Stimulated activated CD4-positive, alpha-beta T cell treated with anti-CD3 and anti-CD28 coated beads, Interleukin-15, amount 100 ng/mL, for 24 hours (primary cell): Measurements from ENCODE around the gene CYLD.

ENCODE experiments used
- DNase-seq: peaks from one replicate; pipeline ENCODE4 v3.0.0-alpha.2; 2020

The CYLD gene

DNA sequence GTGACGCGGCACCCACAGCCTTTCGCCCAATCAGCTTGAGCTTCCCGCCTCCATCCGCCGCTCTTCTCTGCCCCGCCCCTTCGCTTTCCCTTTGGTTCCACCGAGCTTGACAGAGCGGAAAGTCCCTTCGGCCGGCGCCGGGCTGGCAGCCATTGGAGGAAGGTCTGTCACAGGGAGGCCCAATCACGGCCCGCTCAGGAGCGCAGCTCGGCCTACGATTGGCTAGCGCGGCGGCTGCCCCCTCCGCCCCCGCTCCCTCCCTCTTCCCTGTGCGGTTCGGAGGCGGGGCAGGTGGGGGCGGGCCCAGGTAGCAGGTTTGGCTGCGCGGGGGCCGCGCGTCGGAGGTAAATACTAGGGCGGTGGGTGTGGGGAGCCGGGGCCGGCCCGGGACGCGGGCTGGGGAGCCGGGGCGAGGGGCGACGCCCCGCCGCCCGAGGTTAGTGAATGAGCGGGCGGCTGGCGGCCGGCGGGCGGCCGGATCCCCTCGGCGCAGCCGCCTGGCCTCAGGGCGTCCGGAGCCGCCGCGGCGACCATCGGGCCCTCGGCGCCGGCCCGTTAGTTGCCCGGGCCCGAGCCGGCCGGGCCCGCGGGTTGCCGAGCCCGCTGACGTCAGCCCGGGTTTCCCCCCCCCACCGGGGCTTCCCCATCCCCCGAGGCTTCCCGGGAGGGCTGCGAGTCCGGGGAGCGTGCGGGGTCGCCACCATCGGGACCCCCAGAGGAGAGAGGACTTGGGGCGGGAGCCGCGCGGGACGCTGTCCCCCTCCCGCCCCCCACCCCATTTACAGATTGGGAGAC lies at the start of gene CYLD:
CYLD (plus strand) TSS at position 306 of the 795 bp plus-strand sequence. CDS start 7,613 bp downstream, outside the sequence.
- peak; percentile 100 for DNase-seq

DNA sequence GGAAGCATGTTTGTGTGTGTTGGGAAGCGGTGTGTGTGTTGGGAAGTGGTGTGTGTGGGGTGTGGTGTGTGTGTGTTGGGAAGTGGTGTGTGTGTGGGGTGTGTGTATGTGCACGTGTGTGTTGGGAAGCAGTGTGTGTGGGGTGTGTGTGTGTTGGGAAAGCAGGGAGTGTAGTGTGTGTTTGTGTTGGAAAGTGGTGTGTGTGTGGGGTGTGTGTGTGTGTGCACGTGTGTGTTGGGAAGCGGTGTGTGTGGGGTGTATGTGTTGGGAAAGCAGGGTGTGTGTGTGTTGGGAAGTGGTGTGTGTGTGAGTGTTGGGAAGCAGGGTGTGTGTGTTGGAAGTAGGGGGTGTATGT lies 49.3 kb upstream of the CYLD start:
- DNase-seq, result no peak

DNA sequence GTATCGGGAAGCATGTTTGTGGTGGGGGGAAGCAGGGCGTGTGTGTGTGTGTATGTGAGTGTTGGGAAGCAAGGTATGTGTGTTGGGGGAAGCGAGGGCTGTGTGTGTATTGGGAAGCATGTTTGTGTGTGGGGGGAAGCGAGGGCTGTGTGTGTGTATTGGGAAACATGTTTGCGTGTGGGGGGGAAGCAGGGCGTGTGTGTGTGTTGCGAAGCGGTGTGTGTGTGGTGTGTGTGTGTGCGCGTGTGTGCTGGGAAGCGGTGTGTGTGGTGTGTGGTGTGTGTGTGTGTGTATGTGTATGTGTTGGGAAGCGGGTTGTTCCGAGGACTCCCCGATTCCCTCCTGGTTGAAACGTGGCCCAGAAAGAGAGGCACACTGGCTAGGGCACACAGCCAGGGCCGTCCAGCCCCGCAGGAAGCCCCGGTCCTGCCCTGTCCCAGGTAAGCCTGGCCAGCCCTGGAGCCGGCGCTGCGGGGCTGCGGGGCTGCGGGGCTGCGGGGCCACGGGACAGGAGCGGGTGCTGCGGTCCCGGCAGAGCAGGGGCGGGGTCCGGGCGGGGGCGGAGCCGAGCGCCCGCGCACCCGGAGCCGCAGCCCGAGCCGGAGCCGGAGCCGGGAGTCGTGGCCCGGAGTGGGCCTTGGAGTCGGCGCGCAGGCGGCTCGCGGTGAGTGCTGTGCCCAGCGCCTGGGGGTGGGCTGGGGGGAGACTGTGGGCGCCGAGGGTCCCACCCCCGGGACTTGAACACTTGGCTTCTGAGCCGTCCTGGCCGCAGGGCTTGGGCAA lies 48.7 kb upstream of the CYLD start, which contains the start of gene NOD2:
NOD2 (plus strand) TSS at position 608 of the 783 bp plus-strand sequence. CDS start 5,890 bp downstream, outside the sequence.
- peak; percentile 59 for DNase-seq

DNA sequence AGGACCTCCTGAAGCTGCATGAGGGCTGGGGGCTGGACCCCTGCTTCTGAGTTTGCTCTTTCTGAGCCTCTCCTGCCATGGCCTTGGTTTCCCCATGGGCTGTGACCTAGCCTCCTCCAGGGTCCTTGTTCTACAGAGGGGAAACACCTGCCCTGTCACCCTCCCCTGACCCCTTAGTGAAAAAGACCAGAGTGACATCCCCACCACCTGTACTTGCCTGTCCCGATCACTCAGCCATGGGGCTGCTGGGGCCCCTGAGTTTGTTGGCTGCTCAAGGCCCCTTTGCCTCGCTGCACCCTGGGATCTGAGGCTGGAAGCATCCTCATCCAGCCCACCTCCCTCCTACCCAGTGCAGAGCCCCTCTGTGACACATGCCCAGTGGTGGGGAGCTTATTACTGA lies 47.7 kb upstream of the CYLD start:
- no peak for DNase-seq

DNA sequence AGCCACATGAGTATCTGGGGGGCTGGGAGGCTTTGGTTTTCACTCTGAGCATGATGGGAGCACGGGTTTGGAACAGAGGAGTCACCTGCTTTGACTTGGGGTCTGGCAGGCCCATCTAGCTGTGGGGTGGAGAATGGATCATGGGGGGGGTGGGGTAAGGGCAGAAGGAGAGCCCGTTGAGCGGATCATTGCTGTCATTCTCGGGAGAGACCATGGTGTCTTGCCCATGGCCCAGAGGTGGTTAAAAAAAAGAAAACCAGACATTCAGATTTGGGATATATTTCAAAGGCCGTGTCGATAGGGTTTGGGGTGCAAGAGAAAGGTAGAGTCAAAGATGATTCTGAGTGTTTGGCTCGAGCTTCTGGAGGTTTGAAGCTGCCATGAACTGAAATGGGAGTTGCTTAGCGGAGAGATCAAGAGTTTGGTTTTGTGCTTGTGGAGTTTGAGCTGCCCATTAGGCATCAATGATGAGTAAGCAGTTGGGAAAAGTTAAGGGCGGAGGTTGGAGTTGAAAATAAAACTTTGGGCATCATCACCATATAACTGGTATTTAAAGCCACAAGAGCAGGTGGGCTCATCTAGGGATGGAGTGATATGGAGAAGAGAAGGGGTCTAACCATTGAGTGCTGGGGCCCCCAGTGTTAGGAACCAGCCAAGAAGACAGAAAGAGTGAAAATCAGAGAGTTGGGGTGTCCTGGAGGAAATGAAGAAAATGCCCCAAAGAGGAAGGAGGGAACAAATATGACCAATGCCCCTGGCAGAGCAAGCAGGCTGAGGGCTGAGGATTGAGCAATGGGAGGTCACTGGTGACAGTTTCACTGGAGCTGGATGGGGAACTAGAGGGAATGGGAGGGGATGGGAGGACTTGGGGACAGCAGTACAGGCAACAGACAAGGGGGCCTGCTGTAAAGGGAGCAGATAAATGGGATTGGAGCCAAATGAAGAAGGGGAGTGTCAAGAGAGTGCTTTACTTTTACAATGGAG lies 46.6 kb upstream of the CYLD start:
- no peak for DNase-seq

DNA sequence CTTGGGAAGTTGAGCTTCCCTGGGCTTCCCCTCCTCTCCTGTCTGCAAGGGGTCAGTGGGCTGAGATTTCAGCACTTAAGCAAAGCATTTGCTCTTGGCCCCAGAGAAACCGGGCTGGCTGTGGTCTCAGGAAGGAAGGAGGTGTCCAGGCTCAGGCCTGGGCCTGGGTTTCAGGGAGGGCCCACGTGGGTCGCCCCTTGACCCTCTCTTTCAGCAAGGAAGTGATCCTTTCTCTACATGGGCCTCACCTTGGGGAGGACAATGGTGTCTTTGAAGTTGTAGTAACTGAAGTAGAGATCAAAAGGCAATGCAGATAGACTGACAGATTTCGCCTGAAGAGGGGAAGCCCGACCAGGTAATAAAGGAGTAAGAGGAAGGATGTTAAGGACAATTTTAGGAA lies 45.8 kb upstream of the CYLD start:
- no peak for DNase-seq

DNA sequence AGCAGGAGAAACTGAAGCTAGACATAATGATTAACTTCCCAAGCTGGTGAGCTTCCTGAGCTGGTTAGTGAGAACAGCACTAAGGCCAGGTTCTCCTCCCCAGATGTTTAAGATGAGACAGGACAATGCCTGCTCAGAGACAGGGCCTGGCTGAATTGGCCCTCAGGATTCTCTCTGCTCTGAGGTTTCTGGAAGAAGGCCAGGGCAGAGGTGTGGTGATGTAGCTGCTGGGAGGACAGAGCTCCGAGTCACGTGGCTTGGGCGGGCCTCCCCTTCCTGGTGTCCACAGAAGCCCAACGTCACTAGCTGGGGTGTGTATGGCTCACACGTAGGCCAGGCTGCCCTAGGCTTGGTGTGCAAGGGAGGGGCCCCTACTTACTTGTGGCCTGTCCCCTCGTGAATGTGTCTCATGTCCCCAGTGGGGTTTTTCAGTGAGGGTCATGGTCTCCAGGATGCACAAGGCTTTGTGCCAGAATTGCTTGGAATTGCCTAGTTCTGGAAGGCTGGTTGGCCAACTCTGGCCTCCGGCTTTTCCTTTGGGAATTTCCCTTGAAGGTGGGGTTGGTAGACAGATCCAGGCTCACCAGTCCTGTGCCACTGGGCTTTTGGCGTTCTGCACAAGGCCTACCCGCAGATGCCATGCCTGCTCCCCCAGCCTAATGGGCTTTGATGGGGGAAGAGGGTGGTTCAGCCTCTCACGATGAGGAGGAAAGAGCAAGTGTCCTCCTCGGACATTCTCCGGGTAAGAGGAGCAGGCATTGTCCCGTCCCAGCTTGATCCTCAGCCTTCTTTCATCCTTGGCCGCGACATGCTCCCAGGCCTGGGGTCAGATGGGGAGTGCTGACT lies 45.1 kb upstream of the CYLD start:
- DNase-seq, result peak; percentile 79

DNA sequence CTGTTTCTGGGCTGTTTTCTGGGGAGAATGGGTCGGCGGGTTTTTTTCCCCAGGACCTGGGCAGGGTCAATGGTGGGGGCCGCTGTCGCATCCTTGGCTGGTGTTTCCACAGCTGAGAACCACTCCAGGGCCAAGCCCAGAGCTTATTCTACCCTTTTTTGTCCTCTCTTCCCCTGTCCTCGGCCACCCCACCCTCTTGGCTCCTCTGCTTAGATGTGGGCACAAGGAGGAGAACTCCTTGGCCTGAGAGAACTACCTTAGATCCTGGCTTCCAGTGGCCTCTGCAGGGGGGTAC lies 44.5 kb upstream of the CYLD start:
- no peak for DNase-seq

DNA sequence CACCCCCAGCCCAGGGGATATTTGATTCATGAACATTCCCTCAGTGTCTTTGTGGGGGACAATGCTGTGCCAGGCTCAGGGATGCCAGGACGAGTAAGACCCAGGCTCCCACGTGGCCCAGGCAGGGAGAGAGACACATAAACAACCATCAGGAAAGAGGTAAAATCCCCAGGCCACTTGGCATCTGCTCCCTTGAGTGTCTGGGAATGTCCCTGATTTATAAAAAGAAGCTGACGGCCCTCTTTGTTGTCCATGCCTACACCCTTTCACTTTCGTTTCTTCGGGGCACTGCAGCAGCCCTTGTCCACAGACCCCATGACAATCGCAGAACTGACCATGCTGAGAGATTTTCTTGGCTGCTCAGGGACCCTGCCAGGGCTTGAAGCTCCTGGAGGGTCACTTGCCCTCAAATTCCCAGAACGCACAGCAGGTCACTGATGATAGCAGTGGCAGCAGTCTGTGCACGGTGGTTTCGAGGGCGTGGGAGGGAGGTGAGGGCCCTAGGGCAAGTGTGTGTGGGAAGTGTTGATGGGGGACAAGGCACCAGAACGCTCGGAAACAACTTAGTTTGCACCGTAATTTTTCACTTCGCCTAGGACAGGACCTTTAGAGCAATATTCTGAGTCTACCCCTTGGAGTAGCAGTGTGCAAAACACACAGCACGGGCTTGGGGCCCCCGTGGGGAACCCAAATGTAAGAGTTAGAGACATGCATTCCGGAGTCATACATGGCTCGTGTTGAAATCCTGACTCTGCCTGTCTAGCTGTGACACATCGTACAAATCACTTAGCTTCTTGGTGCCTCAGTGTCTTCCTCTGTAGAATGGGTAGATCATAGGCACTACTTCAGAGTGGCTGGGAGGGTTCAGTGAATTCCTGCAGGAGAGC lies 43.8 kb upstream of the CYLD start:
- peak; percentile 79 for DNase-seq

DNA sequence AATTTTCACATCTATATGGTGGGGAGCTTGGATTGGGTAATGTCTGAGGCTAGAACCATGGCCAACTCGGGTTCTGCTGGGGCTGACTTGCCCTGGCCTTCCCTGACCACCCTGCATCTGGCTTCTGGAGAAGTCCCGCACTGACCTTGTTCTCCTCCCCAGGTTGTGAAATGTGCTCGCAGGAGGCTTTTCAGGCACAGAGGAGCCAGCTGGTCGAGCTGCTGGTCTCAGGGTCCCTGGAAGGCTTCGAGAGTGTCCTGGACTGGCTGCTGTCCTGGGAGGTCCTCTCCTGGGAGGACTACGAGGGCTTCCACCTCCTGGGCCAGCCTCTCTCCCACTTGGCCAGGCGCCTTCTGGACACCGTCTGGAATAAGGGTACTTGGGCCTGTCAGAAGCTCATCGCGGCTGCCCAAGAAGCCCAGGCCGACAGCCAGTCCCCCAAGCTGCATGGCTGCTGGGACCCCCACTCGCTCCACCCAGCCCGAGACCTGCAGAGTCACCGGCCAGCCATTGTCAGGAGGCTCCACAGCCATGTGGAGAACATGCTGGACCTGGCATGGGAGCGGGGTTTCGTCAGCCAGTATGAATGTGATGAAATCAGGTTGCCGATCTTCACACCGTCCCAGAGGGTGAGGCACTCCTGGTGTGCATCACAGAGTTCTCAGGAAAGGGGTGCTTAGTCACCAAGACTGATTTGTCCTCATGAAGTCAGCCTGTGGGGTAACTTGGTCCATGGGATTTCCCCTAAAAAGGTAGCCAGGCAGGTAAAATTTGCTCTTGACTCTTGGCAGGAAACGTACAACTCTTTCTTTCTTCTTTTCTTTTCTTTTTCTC lies 42.3 kb upstream of the CYLD start:
- DNase-seq, result peak; percentile 84

DNA sequence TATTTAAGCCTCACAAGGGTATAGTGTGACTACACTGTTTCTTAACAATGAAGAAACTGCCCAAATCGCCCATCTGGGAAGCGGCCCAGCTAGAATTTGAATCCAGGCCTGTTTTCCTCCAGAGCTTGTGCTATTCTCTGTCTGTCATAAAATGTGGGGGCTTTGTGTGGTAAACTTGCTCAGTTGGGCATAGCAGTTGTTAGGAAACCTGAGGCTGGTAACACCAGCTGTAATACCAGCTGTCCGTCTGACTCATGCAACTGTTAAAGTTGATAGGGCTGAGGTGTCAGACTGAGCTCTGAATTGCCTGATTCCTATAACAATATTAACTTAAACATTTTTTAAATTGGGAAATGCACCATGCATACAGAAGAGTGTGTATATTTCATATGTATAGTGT lies 39.2 kb upstream of the CYLD start:
- no peak for DNase-seq

DNA sequence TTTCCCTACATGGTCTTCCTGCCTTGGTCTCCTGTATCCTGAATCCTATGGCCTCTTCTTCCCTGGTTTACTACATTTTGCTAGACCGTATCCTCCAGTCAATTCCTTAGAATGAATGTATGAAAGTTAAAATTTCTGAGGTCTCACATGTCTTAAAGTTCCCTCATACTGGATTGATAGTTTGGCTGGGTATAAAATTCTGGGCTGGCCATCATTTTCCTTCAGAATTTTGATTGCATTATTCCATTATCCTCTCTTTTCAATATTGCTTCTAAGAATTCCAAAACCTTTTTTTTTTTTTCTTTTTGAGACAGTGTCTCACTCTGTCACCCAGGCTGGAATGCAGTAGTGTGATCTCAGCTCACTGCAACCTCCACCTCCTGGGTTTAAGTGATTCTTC lies 37.6 kb upstream of the CYLD start:
- no peak for DNase-seq

DNA sequence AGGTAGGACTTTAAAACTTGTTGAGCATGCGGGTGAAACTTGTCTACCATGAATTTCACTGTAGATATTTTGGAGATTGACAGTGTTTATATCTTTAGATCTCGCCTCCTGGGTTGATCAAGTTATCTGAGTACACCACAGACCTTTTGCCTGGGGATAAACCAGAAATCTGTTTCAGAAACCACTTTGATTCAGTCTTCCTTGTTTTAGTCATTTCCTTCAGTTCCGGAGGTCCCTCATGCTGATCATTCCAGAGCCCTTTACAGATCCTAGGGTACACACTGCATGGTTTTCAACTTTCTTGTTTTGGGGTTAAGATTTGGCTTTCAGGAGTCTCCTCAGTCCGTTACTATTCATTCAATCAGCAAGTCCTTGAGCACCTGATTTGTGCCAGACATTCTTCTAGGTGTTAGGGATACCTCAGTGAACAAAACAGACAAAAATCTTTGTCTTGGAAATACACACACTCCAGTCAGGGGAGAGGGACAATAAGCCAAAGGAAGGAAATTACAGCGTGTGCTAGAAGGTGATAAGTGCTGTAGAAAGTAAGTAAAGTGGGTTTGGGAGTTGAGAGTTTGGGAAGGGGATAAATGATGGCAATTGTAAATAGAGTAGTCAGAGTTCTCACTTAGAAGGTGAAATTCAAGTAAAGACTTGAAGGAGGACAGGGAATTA lies 36.3 kb upstream of the CYLD start:
- no peak for DNase-seq

DNA sequence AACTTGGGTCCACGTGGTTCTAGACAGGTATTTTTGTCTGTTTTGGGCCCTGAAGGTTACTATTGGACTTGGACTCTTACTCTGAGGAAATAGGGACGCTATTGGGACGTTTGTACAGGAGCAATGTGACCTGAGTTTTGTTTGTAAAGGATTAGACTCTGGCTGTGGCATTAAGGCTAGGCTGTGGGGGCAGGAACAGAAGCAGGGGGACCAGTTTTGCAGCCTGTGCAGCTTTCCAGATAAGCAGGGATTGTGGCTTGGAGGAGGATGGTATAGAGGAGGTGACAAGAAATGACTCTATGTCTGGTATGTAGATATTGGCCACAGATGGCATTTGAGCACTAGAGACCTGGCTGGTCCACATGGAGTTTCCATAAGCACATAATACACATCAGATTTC lies 35.6 kb upstream of the CYLD start:
- DNase-seq, result no peak

DNA sequence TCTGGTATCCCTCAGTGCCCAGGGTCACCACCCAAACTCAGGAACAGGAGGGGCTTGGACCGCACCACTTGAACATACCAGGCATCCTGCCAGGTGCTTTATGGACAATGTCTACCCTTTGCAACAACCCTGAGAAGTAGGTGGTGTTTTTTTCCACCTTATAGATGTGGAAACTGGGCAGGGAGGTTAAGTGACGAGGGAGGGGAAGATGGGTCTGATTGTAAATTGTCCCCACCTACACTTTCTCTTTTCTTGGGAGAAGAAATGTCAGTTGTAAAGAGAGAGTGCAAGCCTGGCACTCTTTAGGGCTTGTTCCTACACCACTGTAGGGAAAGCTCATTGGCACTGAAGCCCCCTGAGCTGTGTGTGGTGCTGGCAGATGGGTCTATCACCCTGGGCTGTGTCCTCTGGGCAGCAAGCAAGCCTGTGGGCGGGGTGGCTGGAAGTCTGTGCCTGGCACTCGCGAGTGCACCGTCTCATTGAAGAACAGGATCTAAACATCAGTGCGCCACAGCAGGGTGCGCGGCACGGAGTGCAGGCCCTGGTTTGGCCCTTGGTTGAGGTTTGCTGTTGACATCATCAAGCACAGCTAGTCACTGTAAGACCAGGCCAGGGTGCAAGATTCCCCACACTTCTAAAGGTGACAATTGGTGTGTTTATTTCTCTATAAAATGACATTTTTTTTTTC lies 33.4 kb upstream of the CYLD start:
- peak; percentile 69 for DNase-seq

DNA sequence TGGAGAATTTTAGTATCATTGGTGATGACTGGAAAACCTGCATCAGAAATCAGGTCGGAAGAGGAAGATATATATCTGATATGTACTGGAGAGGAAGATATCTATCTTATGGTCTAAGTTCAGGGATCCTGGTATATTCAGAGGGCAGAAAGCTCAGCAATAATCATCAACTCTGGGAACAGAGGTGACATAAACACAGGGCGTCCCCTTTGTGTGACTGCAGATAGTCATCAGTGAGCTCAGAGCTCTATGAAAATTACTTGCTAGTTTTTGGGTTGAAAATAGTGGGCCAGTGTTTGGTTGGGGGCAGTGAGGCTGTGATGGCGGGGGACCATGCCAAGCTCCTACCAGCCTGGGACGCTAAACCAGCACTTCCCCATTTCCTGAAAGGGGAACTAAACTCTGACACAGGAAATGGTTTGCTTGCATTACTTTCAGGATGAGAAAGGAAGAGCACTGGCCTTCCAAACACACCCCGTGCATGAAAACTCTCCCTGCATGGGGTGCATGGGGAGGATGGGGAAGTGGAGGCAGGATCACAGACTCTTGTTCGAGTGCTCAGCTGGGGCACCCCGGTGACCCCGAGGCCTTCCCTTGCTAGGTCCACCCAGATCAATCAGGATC lies 32.7 kb upstream of the CYLD start:
- DNase-seq, result no peak

DNA sequence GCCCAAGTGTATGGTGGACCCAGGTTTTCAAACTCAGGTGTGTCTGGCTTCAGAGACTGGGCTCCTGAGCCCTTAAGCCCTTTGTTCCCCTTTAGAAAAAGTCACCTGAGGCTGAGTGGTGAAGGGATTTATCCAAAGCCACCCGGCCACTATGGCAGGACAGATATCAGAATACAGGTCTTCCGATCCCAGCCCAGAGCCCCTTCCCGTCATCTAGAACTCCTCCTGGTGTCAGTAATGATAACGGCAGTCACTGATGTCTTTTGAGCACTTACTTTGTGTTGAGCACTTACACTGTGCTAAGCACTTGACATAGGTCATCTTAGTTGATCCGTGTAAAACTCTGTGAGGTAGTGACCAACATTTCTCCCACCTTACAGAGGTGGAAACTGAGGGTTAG lies 31.9 kb upstream of the CYLD start:
- DNase-seq, result no peak

DNA sequence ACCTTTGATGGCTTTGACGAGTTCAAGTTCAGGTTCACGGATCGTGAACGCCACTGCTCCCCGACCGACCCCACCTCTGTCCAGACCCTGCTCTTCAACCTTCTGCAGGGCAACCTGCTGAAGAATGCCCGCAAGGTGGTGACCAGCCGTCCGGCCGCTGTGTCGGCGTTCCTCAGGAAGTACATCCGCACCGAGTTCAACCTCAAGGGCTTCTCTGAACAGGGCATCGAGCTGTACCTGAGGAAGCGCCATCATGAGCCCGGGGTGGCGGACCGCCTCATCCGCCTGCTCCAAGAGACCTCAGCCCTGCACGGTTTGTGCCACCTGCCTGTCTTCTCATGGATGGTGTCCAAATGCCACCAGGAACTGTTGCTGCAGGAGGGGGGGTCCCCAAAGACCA lies 30.8 kb upstream of the CYLD start:
- DNase-seq, result no peak
